ENCODE data around the gene LUM. TPM values are rescaled to one million over a fixed set of nuclear protein-coding genes. Genes with fewer than 3 reads are reported as not detected.
A peak's percentile ranks its signal among the peaks of the same experiment; 100 is the strongest.

Gene LUM
- total RNA-seq, 2 experiments from 2014 or later: not detected

DNA sequence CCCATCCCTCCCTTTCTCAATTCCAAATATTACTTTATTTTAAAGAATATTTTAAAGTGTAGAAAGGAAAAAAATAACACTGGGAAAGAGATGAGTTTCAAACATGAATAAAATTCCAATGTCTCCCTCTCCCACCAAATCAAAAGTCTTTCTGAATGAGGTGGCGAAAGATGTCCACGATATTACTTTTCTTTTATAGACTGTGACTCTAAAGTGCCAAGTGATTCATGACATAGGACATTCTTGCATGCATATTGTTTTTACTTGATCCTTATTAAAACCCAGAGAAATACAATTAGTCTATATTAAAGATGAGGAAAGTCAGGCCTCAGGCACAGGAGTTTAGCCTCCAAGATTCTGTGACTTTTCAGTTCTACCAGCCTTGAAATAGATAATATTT is 16.0 kb upstream of the LUM start:
- H3K27me3 Mint-ChIP-seq: no peaks in the 10 kb centered on the region
- H3K4me1 Mint-ChIP-seq: no peaks in the 10 kb centered on the region
- CTCF ChIA-PET: no interaction called here
- H3K4me3 Mint-ChIP-seq: no peak overlapping the region
- DNase-seq (no peak), ATAC-seq (no peak)
- H3K36me3 Mint-ChIP-seq: no peaks in the 10 kb centered on the region
- no peaks in the 10 kb centered on the region for H3K9me3 Mint-ChIP-seq (ENCODE audit: low read depth)
- no peak overlapping the region for H3K27ac Mint-ChIP-seq

DNA sequence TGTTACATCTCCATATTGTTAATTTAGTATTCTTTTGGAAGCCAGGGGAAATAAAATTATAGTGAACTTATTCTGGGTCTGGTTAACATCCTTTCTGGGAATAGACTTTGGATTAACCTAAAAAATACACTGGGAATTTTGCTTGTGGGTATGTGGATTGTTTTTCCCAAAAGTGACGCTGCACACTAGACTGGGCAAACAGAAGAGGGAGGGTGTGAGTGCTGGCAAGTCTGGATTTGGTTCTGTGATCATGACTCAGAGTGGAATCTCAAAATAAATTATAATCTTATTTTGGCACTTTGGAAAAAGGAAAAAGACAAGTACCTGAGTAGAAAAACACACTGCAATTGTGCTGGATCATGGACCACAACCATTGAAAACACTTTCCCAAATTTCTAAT is 15.2 kb upstream of the LUM start:
- CTCF ChIA-PET: no interaction called here
- Mint-ChIP-seq H3K27me3 (no peaks in the 10 kb centered on the region), H3K27ac (no peak overlapping the region), H3K4me1 (no peaks in the 10 kb centered on the region), H3K4me3 (no peak overlapping the region), H3K36me3 (no peaks in the 10 kb centered on the region), H3K9me3 (ENCODE audit: low read depth) (no peaks in the 10 kb centered on the region)
- no peak for ATAC-seq
- no peak for DNase-seq

DNA sequence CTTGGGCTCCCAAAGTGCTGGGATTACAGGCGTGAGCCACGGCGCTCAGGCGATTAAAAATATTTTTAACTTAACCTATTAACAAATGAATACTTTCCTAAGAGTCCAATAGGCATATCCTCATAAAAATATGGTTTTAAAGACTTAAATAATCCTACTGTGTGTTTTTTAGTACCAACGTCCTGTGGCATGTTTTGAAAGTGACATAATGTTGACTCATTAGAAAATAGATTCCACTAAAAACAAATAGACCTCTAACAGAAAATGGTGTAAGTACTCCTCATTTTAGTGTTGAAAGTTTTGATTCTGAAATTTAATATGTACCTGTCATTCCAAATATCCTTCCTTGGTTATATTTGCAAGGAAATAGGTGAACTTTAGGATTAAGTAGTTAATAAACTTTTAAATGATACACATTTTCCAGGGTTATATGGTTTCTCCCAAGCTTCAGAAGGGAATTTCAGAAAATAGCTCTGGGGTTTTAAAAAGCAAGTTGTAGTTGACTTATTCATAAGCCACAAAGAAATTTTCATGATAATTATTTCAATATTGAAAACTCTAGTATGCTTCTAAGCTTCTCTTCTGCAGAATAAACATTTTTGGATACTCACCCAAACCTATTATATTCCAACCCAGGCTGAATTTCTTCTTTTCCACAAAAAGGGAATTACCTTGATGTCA is 12.1 kb upstream of the LUM start:
- no peak overlapping the region for H3K27ac Mint-ChIP-seq
- no peaks in the 10 kb centered on the region for H3K27me3 Mint-ChIP-seq
- no peaks in the 10 kb centered on the region for H3K9me3 Mint-ChIP-seq (ENCODE audit: low read depth)
- no peaks in the 10 kb centered on the region for H3K36me3 Mint-ChIP-seq
- H3K4me3 Mint-ChIP-seq: no peak overlapping the region
- ATAC-seq: no peak
- H3K4me1 Mint-ChIP-seq: no peaks in the 10 kb centered on the region
- DNase-seq: no peak
- CTCF ChIA-PET: no interaction called here

DNA sequence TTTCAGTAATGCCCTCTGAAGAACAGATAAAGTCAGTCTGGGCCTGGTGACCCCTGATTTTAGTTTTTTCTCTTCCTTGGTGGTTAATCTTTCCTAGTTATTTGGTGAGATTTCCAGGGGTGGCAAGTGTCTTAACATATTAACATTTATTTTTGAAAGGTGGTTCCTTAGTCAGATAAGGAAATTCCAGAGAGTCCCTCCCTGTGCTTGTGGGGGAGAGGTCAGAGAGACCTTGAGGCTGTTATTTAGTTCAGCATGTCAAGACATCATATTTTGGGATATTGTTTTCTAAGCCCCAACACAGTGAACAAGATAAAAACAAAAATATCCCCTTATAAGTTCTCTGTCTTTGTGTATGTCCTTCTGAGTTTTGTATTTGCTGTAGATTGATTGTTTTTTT is 9.5 kb upstream of the LUM start:
- ATAC-seq (no peak), DNase-seq (no peak)
- no peaks in the 10 kb centered on the region for H3K9me3 Mint-ChIP-seq (ENCODE audit: low read depth)

DNA sequence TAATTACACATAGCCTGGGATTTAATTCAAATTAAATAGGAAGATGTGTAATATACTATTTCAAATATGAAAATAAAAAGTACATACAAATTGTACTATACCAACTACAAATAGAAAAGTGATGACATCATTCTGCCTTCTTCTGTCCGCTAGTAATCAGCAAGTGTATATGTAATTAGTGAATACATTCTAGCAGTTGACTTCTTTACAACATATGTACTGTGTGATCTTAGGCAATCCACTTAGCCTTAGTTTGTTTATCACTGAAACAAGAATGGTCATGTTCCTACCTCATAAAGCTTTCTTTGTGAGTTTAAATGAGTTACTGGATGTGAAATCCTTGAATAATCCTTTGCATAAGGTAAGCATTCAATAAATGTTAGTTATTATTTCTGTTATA is 7.8 kb upstream of the LUM start:
- H3K4me3 Mint-ChIP-seq: no peak overlapping the region
- H3K36me3 Mint-ChIP-seq: no peaks in the 10 kb centered on the region
- no peaks in the 10 kb centered on the region for H3K4me1 Mint-ChIP-seq
- no peak for DNase-seq
- CTCF ChIA-PET: no interaction called here
- H3K9me3 Mint-ChIP-seq (ENCODE audit: low read depth): no peaks in the 10 kb centered on the region
- H3K27me3 Mint-ChIP-seq: no peaks in the 10 kb centered on the region
- H3K27ac Mint-ChIP-seq: no peak overlapping the region
- no peak for ATAC-seq

More for the DNA sequence above, 9.5 kb upstream of the LUM start:
- Mint-ChIP-seq H3K27ac (no peak overlapping the region), H3K27me3 (no peaks in the 10 kb centered on the region), H3K36me3 (no peaks in the 10 kb centered on the region), H3K4me1 (no peaks in the 10 kb centered on the region), H3K4me3 (no peak overlapping the region)
- CTCF ChIA-PET: no interaction called here

DNA sequence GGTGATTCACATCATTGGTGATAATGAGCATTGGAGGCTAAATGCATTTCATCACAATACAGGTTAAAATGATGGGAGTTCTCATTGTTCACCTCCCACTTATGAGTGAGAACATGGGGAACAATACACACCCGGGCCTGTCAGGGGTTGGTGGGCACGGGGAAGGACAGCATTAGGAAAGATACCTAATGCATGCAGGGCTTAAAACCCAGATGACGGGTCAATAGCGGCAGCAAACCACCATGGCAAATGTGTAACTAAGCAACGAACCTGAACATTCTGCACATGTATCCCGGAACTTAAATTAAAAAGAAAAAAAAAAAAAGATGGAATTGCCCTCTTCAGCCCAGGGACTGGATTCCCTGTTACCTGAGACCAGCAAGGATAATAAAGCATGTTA is 2.3 kb upstream of the LUM start:
- no peak overlapping the region for H3K4me3 Mint-ChIP-seq
- no peaks in the 10 kb centered on the region for H3K9me3 Mint-ChIP-seq (ENCODE audit: low read depth)
- no peaks in the 10 kb centered on the region for H3K4me1 Mint-ChIP-seq
- no peak for DNase-seq
- H3K36me3 Mint-ChIP-seq: no peaks in the 10 kb centered on the region
- CTCF ChIA-PET: no interaction called here
- no peak for ATAC-seq
- no peak overlapping the region for H3K27ac Mint-ChIP-seq
- H3K27me3 Mint-ChIP-seq: peaks cover 3% of the 10 kb centered on the region

DNA sequence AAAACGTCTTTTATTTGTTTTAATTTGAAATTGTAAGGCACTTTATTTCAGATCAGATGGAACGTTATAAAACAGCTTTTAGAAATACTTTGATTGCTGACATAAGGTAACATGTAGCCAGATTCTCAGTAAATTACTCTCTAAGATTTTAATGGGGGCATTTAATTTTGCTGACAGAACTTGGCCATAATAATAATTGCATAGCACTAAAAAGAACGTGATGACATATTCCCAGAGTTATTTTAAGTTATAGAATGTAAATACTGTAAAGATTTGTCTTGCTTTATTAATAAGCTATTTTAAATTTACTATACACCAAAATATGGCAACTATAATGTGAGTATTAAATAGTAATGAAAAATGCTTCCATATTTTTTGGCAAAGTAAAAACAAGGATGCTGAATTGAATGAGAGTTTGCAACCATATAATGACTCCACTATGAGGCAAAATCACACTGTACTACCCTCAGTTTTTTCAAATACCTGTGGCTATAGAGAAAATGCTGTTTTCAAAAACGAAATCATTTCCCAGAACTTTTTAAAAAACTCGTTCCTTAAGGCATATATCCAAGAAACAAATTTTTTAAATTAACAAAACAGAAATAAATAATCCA is 876 bp downstream of the LUM start:
- no peaks in the 10 kb centered on the region for H3K4me1 Mint-ChIP-seq
- DNase-seq (no peak), ATAC-seq (no peak)
- no peaks in the 10 kb centered on the region for H3K9me3 Mint-ChIP-seq (ENCODE audit: low read depth)
- CTCF ChIA-PET: interaction anchor here (0.9 to 4.0 kb wide), 3 partner anchors 15 to 165 kb away, joined by 3 to 30 read pairs (median 6); no protein-coding TSS in a partner anchor
- no peak overlapping the region for H3K27ac Mint-ChIP-seq
- H3K27me3 Mint-ChIP-seq: peaks cover 3% of the 10 kb centered on the region
- H3K4me3 Mint-ChIP-seq: no peak overlapping the region
- no peaks in the 10 kb centered on the region for H3K36me3 Mint-ChIP-seq

DNA sequence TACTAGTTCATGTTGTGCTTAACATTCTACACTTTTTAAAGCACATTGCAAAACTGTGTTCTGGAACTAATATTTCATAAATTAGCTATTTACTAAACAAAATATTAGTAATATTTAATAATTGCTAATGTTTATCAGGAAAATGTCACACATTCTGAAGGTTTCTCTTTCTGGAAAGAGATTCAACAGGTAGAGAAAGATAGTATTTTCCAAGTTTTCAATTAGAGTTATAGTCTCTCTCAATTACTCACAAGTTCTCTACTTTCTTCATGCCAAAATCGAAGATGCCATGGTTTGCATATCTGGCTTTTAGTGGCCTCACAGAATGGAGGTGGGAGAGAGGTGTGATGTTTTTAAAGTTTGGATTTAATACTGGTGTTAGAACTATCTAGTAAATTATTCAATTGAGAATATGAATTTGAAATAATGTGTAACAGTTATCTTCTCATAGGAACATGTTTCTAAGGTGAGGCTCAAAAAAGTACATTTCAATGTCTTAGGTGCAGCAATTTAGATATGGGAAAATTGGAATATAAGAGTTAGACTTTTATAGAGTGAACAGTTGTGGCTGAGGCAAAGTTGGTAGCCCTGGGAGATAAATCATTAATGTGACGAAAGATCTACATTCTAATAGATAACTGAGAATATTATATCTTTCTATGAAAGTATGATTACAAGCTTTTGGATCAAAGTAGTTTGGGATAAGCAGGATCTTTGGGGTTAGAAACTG is 1.5 kb downstream of the LUM start:
- peaks cover 7% of the 10 kb centered on the region for H3K27me3 Mint-ChIP-seq
- no peaks in the 10 kb centered on the region for H3K9me3 Mint-ChIP-seq (ENCODE audit: low read depth)
- no peak overlapping the region for H3K4me3 Mint-ChIP-seq
- no peak overlapping the region for H3K27ac Mint-ChIP-seq
- no peaks in the 10 kb centered on the region for H3K36me3 Mint-ChIP-seq
- DNase-seq: no peak
- ATAC-seq: no peak
- H3K4me1 Mint-ChIP-seq: no peaks in the 10 kb centered on the region
- CTCF ChIA-PET: interaction anchor here (0.9 to 4.0 kb wide), 6 partner anchors 16 to 164 kb away, joined by 3 to 30 read pairs (median 6); no protein-coding TSS in a partner anchor

DNA sequence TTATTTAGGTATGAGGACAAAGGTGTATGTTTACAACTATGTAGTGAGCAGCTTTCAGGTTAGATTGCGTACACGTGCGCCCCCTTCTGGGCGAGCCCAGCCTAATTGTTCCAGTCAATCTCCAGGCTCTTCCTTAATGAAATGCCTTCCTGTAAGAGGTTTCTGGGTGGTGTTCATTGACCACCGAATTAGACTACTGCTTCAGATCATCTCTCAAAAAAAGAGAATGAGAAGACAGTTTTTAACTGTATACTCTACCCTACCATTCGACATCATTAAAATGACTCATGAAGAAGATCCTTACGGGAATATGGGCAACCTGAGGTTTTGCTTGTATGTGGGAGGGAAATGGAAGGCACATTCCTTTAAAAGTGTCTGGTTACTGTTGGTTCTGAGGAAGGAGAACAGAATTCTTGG is 2.1 kb downstream of the LUM start:
- CTCF ChIA-PET: interaction anchor here (0.6 to 4.0 kb wide), 11 partner anchors 8 to 218 kb away, joined by 3 to 30 read pairs (median 3); no protein-coding TSS in a partner anchor
- H3K9me3 Mint-ChIP-seq (ENCODE audit: low read depth): no peaks in the 10 kb centered on the region
- no peak for ATAC-seq
- no peaks in the 10 kb centered on the region for H3K36me3 Mint-ChIP-seq
- no peaks in the 10 kb centered on the region for H3K4me1 Mint-ChIP-seq
- no peak overlapping the region for H3K27ac Mint-ChIP-seq
- peak; percentile 69 for DNase-seq
- no peak overlapping the region for H3K4me3 Mint-ChIP-seq
- H3K27me3 Mint-ChIP-seq: peaks cover 7% of the 10 kb centered on the region

DNA sequence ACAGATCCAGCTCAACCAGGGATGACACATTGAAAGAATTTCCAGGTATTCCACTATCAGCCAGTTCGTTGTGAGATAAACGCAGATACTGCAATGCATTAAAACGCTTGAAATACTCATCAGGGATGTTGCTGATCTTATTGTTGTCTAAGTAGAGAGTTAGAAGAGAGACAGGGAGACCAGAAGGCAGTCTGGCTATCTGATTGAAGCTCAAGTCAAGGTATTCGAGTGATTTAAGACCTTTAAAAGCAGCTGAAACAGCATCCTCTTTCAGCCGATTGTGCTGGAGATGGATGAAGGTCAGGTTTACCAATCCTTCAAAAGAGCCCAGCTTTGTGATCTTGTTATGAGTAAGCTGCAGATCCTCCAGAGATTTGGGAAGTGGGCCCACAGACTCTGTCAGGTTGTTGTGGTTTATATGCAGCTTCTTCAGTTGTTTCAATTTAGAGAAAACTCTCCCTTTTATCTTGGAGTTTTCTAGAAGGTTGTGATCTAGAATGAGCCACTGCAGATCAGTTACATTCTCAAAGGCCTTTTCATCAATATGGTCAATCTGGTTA is 3.0 kb downstream of the LUM start:
- Mint-ChIP-seq H3K27ac (no peak overlapping the region), H3K4me1 (no peaks in the 10 kb centered on the region), H3K9me3 (ENCODE audit: low read depth) (no peaks in the 10 kb centered on the region), H3K27me3 (peaks cover 7% of the 10 kb centered on the region), H3K36me3 (no peaks in the 10 kb centered on the region), H3K4me3 (no peak overlapping the region)
- no peak for DNase-seq
- CTCF ChIA-PET: interaction anchor here (0.6 to 4.0 kb wide), 11 partner anchors 8 to 218 kb away, joined by 3 to 30 read pairs (median 3); no protein-coding TSS in a partner anchor
- no peak for ATAC-seq

DNA sequence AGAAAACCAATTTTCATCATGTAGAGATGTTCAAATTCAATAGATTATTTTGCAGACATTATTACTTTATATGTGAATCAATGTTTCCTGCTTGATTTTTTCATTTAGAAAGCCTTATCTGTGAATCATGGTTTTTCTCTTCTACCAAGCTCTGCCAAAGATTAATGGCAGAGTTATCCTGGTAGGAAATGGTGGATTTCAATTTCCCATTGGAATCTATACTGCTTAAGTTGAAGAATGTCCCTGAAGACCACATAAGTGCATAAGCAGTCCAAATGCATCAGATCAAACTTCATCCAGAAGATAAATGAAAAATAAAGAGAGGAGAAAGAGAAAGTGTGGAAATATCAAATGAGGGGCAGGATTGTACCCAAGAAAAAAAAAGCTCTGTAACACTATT is 5.0 kb downstream of the LUM start:
- DNase-seq (no peak), ATAC-seq (no peak)
- no peak overlapping the region for H3K4me3 Mint-ChIP-seq
- H3K9me3 Mint-ChIP-seq (ENCODE audit: low read depth): no peaks in the 10 kb centered on the region
- CTCF ChIA-PET: no interaction called here
- H3K27me3 Mint-ChIP-seq: peaks cover 7% of the 10 kb centered on the region
- no peaks in the 10 kb centered on the region for H3K36me3 Mint-ChIP-seq
- H3K27ac Mint-ChIP-seq: no peak overlapping the region
- no peaks in the 10 kb centered on the region for H3K4me1 Mint-ChIP-seq

DNA sequence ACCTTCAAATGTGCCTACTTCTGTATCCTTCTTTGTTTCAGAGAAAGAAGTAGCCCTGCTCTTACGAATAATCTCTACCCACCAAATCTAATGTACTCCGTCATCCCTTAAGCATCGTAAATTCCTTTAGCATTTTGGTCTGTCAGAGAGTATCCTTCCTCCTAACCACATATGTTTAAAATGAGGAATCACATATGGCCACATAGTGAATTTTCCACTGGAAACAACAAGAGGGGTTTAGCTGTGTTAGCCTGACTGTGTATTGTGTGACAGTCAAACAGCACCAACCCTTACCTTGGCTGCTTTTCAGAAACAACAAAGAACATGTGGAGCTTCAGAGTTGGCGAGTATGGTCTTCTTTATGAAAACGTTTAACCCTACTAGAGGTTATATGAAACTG is 5.5 kb downstream of the LUM start:
- Mint-ChIP-seq H3K27me3 (peaks cover 7% of the 10 kb centered on the region), H3K9me3 (ENCODE audit: low read depth) (no peaks in the 10 kb centered on the region), H3K27ac (no peak overlapping the region), H3K4me3 (no peak overlapping the region), H3K4me1 (no peaks in the 10 kb centered on the region), H3K36me3 (no peaks in the 10 kb centered on the region)
- ATAC-seq (no peak), DNase-seq (no peak)
- CTCF ChIA-PET: no interaction called here

DNA sequence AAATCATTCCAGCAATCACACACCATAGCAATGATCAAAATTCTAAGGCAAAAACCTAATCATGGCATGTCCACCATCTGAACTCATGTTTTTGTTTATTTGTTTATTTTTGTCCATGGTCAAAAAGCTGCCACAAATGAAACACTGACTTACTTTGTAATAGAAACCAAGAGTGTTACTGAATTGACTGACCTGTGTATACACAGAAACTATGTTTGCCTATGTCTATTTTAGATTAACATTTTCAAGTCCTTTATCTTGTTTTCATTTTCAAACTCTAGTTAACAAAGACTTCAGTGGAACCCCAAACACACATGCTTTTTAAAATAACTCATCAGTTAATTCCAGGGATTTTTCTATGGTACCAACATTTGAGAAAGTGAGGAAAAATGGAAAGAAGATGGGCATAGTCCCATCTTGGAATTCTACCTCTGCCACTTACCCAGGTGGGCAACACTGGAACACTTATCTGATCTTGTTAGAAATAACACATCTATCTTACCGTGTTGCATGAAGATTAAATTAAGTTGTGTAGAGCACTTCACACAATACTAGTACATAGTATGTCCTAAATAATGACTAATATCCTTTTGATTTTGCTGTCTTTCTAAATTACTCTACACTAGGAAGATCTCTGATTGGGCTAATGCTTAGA is 6.4 kb downstream of the LUM start:
- Mint-ChIP-seq H3K27ac (no peak overlapping the region), H3K4me3 (no peak overlapping the region), H3K27me3 (peaks cover 7% of the 10 kb centered on the region), H3K36me3 (no peaks in the 10 kb centered on the region), H3K4me1 (no peaks in the 10 kb centered on the region), H3K9me3 (ENCODE audit: low read depth) (no peaks in the 10 kb centered on the region)
- CTCF ChIA-PET: no interaction called here
- DNase-seq (no peak), ATAC-seq (no peak)

All from activated CD8-positive, alpha-beta memory T cell treated with anti-CD3 and anti-CD28 coated beads, Interleukin-2, amount 10 ng/mL, durations not matched to agents 7 days and 5 days (primary cell).